H1 (cell line): Measurements from ENCODE around the gene CCDC12.

ENCODE experiments used
- EP300 ChIP-seq, 2 experiments: IDR thresholded peaks; 1 replicate in 1 of 2; 2 replicates in 1 of 2; pipeline ENCODE4 v1.6.1; 2011 to 2012; ENCODE audit warnings: low read depth in 2 of 2, low read length in 2 of 2, mild to moderate bottlenecking in 2 of 2, borderline replicate concordance in 1 of 2, inconsistent platforms in 1 of 2, moderate library complexity in 1 of 2
- EZH2 ChIP-seq: fragments of 200-600 bp; sonication (generic); IDR thresholded peaks from 2 replicates; pipeline ENCODE4 v1.7.1; 2012; ENCODE audit warnings: low read depth, mild to moderate bottlenecking, moderate library complexity, low read length, inconsistent platforms; ENCODE audit not compliant: severe bottlenecking
- GABPA ChIP-seq: IDR thresholded peaks from 2 replicates; pipeline ENCODE4 v1.6.1; 2011; ENCODE audit warnings: mild to moderate bottlenecking, low read length, moderate library complexity, borderline replicate concordance; ENCODE audit not compliant: insufficient read depth
- RXRA ChIP-seq: IDR thresholded peaks from 2 replicates; pipeline ENCODE4 v1.6.1; 2011; ENCODE audit warnings: low read depth, mild to moderate bottlenecking, low read length, moderate library complexity; ENCODE audit not compliant: insufficient read depth
- SP2 ChIP-seq: IDR thresholded peaks from 2 replicates; pipeline ENCODE4 v1.6.1; 2012; ENCODE audit warnings: mild to moderate bottlenecking, low read length, inconsistent platforms
- TF ChIP-seq, protein P1 (sequence below), 3 experiments: IDR thresholded peaks; 1 replicate in 2 of 3; 2 replicates in 1 of 3; pipeline versions ENCODE4 v1.5.1 to v1.6.1; 2011; ENCODE audit warnings: low read length in 3 of 3, mild to moderate bottlenecking in 3 of 3, inconsistent platforms in 2 of 3, low read depth in 1 of 3, moderate library complexity in 1 of 3; ENCODE audit not compliant: insufficient read depth in 1 of 3; ENCODE audit errors: control extremely low read depth in 1 of 3

DNA sequence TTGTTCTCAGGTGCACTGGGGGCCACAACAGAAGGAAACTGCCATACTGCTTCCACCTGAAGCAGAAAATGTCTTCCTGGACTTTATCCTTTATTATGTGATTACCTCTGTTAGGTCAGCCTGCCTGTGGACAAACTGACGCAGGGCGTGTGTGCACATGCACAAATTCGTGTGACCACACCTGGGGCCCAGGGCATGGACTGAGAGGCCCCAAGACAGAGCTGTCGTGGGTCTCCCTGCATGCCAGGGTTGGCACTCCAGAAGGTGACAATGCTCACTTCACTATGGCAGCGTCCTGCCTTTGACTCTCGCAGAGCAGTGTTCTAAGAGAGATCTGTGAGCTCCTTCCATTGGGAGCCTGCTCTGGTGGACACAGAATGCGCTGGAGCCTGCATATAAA lies 34.5 kb downstream of the CCDC12 start:
- TF ChIP-seq RXRA, result no peak
- TF ChIP-seq, protein P1, sequence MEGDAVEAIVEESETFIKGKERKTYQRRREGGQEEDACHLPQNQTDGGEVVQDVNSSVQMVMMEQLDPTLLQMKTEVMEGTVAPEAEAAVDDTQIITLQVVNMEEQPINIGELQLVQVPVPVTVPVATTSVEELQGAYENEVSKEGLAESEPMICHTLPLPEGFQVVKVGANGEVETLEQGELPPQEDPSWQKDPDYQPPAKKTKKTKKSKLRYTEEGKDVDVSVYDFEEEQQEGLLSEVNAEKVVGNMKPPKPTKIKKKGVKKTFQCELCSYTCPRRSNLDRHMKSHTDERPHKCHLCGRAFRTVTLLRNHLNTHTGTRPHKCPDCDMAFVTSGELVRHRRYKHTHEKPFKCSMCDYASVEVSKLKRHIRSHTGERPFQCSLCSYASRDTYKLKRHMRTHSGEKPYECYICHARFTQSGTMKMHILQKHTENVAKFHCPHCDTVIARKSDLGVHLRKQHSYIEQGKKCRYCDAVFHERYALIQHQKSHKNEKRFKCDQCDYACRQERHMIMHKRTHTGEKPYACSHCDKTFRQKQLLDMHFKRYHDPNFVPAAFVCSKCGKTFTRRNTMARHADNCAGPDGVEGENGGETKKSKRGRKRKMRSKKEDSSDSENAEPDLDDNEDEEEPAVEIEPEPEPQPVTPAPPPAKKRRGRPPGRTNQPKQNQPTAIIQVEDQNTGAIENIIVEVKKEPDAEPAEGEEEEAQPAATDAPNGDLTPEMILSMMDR (IDR thresholded peaks at IDR 0.05; ENCODE audit: control extremely low read depth in 1 of 3, insufficient read depth in 1 of 3, low read depth in 1 of 3, low read length in 3 of 3), result no peak
- TF ChIP-seq SP2, result no peak
- no peak for TF ChIP-seq EZH2
- no peak for TF ChIP-seq EP300 (IDR thresholded peaks at IDR 0.05; ENCODE audit: borderline replicate concordance in 1 of 2, low read depth in 2 of 2, low read length in 2 of 2)
- TF ChIP-seq GABPA, result no peak
